Measurements from ENCODE around the gene WWC1.

Gene WWC1

DNA sequence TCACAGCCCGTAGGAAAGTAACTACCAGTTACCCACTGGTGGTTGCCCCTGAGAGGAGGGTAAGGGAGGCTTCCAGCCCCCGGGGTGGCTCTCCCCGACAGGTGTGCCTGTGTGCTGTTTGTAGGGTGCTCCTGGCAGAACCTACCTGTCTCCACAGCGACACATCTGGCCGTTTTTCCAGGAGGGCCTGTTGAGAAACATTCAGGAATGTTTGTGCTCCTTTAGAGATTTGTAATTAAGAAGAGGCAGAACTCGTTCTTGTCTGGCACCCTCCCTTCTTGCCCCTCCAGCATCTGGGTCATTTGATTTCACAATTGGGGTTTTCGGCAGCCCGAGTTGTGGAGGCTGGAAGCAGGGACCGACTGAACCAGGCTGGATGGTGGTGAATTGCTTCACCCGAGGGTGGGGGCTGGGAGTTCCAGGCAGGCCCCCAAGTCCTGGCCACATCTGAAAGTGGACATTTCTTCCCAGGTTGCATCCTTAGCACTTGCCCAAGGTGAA, 74.2 kb downstream of the WWC1 start:
- DNase-seq = no peak

DNA sequence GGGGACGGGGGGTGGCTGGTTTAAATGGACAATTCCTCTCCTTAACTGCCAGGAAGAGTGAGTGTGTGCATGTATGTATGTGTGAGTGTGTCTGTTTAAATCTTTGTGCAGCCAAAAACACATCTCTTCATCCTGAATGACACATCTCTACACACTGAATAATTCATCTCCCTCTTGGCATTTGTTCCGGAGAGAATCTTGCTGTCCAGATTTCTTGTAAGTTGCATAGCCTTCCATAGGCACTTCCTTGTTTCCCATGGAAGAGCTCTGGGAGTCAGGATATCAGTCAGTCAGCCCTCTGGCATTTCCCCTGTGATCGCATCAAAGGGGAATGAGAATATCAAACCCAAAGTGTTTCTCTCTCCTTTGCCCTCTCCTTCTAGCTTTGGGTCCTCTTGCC, 74.7 kb downstream of the WWC1 start:
- no peak for DNase-seq

DNA sequence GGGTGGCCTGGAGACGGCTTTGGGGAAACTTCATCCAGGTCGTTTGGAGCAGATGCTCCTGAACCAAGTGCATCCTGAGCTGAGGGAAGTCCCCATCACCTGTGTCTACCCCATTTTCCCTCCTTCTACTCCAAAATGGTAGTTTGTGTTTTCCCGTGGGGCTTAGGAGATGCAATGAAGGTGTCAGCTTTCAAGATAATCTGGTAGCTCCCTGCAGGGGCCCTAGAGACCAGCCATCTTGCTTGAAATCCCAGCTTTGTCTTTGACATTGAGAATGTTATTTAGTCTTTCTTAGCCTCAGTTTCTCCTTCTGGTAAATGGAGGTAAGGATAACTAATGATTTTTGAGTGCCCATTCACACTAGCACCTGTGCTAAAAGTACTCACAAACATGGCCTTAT, 77.4 kb downstream of the WWC1 start:
- DNase-seq = no peak

- no peak for DNase-seq
These were observed 79.4 kb downstream of the WWC1 start for GRCh38 chr5:168370831-168371230.

DNA sequence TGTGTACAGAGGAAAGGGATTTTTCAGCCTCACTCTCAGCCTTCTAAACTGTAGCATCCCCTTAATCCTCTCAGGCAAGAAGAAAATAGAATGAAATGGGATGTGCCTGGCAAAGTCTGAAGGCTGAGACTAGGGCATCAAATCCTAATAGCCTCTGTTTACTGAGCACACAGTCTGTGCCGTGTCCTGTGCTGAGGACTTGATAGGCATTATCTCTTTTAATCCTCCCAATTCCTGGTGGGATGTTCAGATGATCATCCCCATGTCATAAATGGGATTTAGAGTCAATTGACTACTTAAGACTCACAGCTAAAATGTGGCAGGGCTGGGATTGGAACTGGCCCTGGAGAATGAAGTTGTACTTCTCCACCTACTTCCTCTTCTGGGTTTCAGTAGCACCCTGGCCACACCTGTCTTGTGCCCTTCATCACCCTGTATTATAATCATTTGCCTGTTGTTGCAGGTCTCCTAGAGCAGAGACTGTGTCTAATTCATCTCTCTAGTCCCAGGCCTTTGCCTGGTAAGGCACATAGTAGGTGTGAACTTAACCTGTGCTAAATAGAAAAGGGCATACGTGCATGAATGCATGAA, 81.0 kb downstream of the WWC1 start:
- DNase-seq = no peak

GRCh38 chr5:168374532-168374931, 83.1 kb downstream of the WWC1 start:
- DNase-seq = no peak

- no peak for DNase-seq
These were observed 83.8 kb downstream of the WWC1 start for GRCh38 chr5:168375214-168375613.

DNA sequence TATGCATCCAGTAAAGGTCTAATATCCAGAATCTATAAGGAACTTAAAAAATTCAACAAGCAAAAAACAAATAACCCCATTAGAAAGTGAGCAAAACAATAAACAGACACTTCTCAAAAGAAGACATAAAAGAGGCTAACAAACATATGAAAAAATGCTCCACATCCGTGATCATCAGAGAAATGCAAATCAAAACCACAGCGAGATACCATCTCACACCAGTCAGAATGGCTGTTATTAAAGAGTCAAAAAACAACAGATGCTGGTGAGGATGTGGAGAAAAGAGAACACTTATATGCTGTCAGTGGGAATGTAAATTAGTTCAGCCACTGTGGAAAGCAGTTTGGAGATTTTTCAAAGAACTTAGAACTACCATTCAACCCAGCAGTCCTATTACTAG, 86.1 kb downstream of the WWC1 start:
- no peak for DNase-seq

DNA sequence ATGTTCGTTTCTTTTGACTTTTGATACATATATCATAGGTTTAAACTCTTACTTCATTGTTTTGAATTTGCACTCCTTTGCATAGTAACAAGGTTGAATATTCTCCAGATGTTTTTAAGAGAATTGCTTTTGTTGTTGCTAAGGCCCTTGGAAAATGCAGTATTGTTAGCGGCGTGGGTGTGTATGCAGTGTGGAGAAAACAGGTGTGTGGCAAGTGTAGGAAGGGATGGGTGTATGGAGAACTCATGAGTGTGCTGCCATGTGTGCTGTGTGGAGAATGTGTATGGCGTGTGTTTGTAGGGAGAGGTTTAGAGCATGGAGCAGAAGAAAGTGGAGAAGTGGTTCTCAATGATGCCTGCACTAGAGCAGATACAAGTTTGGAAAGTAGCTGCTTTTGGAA, 87.3 kb downstream of the WWC1 start:
- DNase-seq = no peak

DNA sequence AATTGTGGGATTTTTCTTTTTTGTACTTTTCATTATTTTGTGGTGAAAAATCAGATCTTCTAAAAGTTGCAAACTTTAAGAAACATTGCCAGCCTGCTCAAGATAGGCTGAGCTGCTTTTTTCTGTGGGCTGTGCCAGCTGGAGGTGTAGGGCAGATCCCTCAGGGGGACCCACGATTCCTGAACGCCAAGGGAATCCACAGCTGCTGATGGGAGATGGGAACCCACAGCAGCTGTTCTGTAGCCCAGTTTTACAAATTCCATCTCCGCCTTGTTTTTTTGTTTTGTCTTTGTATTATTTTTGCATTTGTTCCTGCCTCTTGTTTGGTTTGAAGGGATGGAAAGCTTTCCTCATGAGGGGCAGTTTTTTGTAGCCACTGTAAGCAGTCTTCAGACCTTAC, 91.0 kb downstream of the WWC1 start:
- no peak for DNase-seq

- no peak for DNase-seq
These were observed 99.0 kb downstream of the WWC1 start for GRCh38 chr5:168390491-168390890.

DNA sequence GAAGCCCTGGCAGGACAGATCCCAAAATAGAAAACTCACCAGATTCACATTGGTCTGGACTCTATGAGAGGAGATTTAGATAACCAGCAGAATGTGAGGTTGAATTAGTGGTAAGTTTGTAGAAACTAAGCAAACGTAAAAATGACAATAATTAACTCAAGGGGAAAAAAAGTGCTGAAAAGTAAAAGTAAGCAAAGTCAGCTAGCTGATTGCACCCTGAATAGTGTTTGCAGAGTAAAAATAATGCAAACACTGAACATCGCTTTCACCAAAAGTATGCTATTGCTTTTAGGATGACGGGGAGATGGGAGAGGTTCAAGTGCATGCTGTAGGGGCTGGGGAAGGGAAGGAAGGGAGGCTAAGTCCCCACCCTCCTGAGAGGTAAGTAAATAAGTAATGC, 102.3 kb downstream of the WWC1 start:
- no peak for DNase-seq

- no peak for DNase-seq
These were observed 109.2 kb downstream of the WWC1 start for GRCh38 chr5:168400429-168401220.

GRCh38 chr5:168401226-168401625, 109.8 kb downstream of the WWC1 start:
- DNase-seq = no peak

- DNase-seq = no peak
These were observed 110.4 kb downstream of the WWC1 start for GRCh38 chr5:168401880-168402279.

DNA sequence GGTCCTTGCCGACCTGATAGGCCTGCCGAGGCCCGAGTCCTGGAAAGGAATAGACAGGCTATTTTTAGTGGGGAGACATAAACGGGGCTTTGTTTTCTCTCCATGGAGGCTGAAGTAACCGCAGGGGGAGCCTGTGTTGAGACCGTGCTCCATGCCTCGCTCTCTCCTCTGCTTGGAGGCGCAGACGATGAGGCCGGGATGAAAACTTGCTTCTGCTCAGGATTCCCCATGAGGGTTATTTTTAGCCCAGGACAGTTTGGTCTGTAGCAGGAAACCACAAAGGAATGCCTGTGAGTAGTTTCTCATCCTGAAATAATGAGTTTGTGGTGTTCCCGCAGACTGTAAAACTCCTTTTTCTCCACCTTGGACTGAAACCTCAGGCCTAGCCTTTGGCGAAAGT, 112.9 kb downstream of the WWC1 start:
- no peak for DNase-seq

- DNase-seq = no peak
These were observed 115.8 kb downstream of the WWC1 start for GRCh38 chr5:168407211-168407610.

DNA sequence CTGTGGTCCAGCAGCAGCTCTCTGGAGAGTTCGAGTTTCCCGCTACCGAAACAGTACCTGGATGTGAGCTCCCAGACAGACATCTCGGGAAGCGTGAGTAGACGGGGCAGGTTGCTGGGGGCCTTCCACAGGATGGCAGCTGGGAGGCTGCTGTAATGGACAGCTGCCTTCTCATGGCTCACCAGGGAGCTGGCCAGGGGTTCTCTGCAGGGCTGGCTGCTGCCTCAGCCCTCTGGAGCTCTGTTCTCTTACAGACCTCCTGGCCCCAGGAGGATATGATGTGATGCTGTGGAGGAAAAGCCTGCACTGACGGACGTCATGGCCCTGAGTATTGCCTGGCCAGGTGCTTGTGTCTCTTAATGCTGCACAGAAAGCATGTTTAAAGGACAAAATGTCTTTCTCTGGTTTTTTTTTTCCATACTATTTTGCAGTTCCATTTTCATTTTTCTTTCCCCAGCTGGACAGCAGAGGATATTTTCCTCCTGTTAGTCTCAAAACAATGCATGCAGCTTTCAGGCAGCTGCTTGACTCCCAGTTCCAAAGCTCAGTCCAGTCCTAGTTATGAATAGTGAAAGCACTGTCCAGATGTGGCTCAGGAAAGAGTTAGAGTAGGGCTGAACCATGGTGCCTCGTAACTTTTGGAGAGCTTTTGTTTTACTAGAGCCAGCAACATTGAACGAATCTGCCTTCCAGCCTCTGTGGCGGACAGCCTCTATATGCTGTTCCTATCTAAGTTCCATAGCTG, 117.3 kb downstream of the WWC1 start:
- no peak for DNase-seq

GRCh38 chr5:168409591-168410458, 118.4 kb downstream of the WWC1 start:
- no peak for DNase-seq

GRCh38 chr5:168411871-168412270, 120.4 kb downstream of the WWC1 start:
- no peak for DNase-seq

DNA sequence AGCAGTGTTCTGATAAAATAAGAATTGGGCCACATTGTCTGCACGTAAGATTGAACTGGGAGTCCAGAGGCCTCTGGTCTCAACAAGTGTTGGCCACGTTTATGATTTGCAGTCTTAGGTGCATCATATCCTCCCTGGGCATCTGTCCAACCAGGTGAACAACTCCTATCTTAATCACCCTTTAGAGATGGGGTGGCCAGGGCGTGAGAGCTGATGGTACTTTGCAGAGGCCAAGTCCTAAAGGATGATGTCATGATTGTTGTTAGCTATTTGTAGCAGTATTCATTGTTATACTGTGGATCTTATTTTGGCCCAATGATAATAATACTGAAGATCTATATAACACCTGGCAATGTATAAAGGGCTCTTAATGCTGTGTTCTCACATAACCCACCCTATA, 121.6 kb downstream of the WWC1 start:
- DNase-seq = no peak

DNA sequence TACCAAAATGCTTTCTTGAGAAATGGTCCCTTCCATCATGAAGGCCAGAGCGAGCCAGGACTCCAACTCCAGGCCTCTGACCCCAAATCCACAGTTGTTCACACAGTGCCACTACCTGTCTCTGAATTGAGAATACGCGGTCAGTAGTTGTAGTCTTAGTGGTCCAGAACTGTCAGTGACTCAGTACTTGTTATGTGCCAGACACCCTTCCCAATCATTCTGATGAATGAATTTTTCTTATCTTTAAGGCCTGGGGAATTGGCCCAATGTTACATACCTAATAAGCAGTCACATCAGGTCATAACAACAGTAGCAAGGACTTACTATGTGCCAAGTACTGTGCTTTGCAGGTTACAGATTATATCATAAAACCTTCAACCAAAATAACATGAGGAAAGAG, 122.2 kb downstream of the WWC1 start:
- DNase-seq = no peak

DNA sequence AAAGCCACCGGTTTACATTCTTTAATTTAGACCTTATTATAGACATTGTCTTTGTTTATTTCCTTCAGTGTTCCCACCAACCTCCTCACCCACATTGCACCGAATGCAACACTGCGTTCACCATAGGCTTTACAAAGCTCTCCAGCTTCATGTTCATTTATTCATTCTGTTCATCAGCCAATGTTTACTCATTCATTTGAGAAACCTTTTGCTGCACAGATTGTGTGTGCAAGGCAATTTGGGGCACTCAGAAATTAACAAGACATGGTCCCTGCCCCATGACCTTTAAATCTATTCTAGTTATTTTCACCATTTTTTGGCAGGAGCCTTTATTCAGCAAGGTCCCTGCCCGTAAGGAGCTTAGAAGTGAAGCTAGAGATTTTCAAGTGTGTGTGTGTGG, 124.0 kb downstream of the WWC1 start:
- DNase-seq = no peak

All from NCI-H1048 (cell line).